Bone marrow (tissue), 2 donors: ENCODE measurements around the gene ITPR2.
"Not testable (repeated sequence)": the region's sequence is repeated elsewhere in the genome, so short reads cannot be mapped to it uniquely, and the experiment has no call there.

Experiments
- DNase-seq, 2 donors: peaks; one replicate each; lab custom pipeline; 2025; lab: John Stamatoyannopoulos, UW

The ITPR2 gene

GRCh38 chr12:26755362-26755761 is 77.6 kb downstream of the ITPR2 start:
- DNase-seq: not testable (repeated sequence)

- DNase-seq: no peak
These were observed 78.8 kb downstream of the ITPR2 start for GRCh38 chr12:26754148-26754547.

GRCh38 chr12:26751179-26751578 is 81.8 kb downstream of the ITPR2 start:
- no peak for DNase-seq

- peak in 1 of 2 donors; percentile 70 for DNase-seq
These were observed 82.3 kb downstream of the ITPR2 start for GRCh38 chr12:26750531-26751175.

GRCh38 chr12:26749781-26750180 is 83.2 kb downstream of the ITPR2 start:
- DNase-seq: no peak

GRCh38 chr12:26748741-26749431 is 84.1 kb downstream of the ITPR2 start:
- DNase-seq: no peak

GRCh38 chr12:26748412-26748740 is 84.6 kb downstream of the ITPR2 start:
- peak in 1 of 2 donors; percentile 62 for DNase-seq

GRCh38 chr12:26746121-26746714 is 86.8 kb downstream of the ITPR2 start:
- peak in 1 of 2 donors; percentile 39 for DNase-seq

GRCh38 chr12:26744697-26745440 is 88.1 kb downstream of the ITPR2 start:
- no peak for DNase-seq

GRCh38 chr12:26744042-26744626 is 88.9 kb downstream of the ITPR2 start:
- no peak for DNase-seq

- no peak for DNase-seq
These were observed 91.3 kb downstream of the ITPR2 start for GRCh38 chr12:26741584-26742227.

- DNase-seq: no peak
These were observed 92.0 kb downstream of the ITPR2 start for GRCh38 chr12:26740991-26741390.

- DNase-seq: no peak
These were observed 92.6 kb downstream of the ITPR2 start for GRCh38 chr12:26740348-26740747.

- no peak for DNase-seq
These were observed 95.4 kb downstream of the ITPR2 start for GRCh38 chr12:26737487-26738030.

- DNase-seq: no peak
These were observed 96.2 kb downstream of the ITPR2 start for GRCh38 chr12:26736563-26737486.

- no peak for DNase-seq
These were observed 97.8 kb downstream of the ITPR2 start for GRCh38 chr12:26735249-26735639.

GRCh38 chr12:26734510-26735248 is 98.3 kb downstream of the ITPR2 start:
- no peak for DNase-seq

- DNase-seq: peak in 1 of 2 donors; percentile 80
These were observed 100.7 kb downstream of the ITPR2 start for GRCh38 chr12:26732005-26732908.
